GM21723 (cell line): ENCODE results near the gene RELN.

Source experiments
- ATAC-seq: cut with Tn5 transposase; IDR thresholded peaks from one replicate; pipeline ENCODE4 v1.9.1; 2021; ENCODE audit warnings: mild to moderate bottlenecking, moderate library complexity; ENCODE audit not compliant: unreplicated experiment

RELN gene

DNA sequence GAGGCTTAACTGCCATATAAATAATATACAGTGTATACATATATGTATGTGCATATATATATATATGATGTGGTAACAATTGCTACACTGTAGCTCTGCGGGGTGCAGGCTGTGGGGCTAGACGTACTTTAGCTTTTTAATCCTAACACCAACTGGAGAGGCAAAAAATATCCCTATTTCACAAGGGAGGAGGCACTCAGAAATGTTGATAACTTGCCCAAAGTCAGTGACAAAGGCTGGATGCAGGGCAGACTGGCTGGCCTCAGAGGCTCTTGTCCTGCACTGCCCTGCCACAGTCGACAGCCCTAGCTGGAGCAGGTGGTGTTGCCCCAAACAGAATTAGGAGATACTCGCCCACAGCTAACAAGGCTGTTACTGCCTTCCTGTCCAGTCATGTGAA is 1.5 kb upstream of the RELN start:
- no peak for ATAC-seq

DNA sequence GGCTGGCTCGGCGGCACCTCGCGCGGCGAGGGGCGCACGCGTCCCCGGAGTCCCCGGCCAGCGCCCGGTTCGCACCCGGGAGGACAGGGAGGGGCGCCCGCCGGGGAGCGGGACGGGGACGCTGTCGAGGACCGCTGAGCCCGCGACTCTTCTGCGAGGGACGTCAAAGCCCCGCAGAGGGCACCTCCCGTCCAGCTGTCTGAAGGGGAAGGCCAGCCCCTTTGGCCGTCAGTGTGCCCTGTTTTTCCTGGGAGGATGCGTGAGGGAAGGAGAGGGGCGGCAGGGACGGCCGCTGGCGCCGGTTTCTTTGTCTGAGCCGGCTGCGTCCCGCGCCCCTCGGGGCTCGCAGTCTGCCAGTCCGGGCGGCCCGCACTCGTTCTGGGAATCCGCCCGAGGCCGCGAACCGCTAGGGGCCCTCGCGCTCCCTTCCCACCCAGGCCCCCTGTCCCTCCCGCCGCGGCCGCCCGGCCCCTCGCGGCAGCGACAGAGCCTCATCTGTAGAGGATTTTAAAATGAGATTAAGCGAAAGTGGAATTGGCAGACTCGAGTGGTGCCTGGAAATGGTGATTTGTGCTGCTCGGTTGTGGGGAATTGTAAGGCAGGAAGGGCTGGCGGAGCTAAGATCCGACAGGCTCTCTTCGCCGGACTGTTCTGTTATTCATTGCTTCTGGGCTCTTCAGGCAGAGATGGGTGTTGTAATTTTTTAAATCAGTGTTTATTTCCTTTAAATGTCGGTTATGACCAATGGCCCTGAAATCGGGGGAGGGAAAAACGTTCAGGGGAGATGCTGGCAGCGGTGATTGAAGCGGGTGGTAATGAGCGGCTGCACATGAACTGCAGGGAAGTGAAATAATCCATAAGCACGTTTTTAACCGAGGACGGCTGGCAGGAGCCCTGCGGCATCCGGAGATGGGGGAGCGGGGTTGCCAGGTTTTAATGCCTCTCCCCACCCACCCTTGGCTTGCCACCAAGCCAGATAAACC is 618 bp upstream of the RELN start:
- ATAC-seq = no peak

DNA sequence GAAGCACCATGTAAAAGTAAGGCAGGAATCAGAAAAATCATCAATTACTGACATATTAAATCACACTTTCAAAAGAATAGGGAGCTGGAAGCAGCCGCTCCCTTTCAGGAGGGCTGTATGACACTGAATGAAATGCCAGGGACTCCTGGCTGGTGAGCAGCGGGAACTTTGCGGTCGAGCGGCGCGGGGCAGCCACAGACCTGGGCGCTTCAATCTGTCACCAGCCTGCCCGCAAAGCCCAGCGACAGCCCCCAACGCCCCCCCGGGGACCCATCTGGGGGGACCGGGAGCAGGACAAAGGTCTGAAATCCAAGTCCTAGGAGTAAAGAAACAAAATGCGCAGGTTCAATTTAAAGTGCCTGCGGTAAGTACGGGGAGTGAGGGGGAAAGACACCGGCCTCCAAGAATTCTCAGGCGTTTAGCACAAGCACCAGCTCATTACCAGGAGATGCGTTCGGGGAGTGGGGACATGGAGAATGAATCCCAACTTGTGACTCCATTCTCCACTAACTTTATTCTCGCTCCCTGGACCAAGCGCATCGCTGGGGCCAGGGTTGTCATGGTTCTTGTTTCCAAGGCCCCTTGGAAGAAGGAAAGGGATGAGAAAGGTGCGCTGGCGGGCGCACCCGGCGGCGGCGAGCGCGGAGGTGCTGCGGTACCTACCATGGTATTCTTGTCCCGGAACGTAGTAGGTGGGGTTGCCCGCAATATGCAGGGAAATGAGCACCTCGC is 824 bp downstream of the RELN start:
- no peak for ATAC-seq

DNA sequence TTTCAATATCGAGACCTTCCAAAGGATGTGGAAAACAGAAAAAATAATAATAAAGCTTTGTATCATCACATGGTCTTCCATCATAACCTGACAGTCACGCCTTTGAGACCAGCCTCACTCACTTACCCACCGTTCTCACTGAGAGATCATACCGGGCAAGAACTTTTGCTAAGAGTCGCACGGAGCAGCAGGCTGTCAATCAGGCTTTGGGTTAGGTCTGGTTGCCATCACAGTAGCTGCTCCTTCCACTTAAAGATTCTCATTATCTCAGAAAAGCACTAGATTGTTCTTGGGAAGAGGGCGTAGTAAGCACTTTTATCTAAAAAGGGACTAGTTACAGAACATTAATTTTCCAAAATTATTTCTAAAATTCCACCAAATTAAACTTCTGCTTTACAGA is 2.0 kb downstream of the RELN start:
- ATAC-seq = no peak

DNA sequence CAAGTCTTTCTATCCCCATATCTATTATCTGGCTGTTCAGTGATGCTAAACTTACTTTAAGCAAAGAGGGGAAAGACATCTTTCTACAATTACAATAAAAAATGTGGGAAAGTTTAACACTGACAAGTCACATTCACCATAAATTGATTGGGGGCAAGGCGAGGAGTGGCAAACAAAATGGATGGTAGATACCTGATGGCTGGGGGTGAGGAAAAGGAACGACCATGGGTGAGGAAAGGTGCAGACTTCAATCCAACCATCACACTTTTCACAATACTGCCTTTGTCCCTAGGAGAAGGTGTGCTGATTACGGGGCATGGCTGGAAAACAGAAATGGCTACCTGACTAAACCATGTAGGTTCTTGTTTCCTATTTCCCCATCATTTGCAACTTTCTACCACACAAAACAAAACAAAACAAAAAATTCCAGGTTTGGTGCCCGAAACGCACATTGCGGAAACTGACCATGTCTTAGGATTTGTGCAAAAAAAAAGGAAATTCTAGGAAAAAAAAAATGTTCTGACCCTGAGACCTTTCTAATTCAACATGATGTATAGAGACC is 3.8 kb downstream of the RELN start:
- no peak for ATAC-seq

DNA sequence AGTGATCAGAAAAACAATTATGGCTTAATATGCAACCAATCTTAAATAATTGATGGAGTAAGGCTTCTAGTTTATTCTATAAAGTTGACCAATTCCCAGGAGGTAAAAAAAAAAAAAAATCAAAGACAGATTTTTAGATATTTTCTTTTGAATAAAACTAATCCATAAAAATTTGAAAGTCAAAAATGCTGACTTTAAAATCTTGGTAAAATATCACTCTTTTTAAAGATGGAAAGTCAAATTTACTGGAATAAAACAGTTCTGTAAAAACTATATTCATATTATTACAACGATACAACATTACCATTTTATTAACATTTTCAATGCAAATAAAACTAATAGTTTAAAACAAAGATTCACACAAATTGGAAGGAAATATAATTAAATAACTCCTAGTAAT is 5.4 kb downstream of the RELN start:
- ATAC-seq = no peak

DNA sequence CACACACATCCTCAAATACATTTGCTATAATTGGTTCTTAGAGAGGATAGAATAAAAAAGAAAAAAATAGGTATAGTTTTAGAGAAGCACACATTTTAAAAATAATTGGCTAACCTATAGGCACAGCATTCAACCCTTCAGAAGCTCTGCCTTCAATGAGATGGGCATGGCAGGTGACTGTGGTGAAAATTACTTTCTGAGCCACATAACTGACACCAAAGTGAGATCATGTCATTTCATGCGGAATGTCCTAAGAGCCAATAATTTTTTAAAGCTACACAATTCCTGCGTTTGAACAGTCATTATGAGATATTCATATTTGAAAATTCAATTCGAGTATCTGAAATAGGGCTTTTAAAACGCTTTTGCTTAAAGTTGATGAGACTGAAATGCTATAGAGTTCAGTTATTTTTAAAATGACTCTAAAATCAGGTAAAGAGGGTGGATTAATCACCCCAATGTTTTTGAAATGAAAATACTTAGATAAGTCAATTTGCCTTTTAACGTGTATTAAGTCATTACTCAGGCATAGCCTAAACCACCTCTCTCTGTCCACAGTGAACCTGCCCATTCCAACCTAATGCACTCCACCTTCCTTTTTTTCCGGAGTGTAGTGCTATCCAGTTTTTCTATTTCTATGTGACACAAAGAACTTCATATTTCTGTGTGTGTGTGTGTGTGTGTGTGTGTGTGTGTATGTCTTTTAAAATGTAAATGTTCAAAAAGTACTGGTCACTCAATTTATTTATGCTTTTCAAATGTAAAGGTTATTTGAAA is 6.1 kb downstream of the RELN start:
- ATAC-seq = no peak

DNA sequence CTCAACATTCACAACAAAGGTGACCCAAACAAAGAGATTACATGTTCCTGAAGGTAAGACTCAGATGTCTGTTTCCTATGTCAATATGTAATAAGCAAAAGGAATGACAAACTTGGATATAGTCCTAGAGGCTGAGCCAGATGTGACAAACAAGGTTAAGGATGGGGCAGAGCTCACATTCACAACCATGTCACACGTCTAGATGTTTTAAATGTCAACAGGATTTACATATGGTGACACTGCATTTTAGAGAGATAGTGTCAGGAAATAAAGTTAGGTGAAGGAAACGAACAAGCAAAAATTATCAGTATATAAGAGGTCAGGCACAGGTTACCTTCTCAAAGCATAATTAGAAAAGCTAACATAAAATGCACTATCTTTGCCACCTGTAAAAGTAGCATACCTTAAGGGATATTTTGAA is 8.4 kb downstream of the RELN start:
- ATAC-seq = no peak

DNA sequence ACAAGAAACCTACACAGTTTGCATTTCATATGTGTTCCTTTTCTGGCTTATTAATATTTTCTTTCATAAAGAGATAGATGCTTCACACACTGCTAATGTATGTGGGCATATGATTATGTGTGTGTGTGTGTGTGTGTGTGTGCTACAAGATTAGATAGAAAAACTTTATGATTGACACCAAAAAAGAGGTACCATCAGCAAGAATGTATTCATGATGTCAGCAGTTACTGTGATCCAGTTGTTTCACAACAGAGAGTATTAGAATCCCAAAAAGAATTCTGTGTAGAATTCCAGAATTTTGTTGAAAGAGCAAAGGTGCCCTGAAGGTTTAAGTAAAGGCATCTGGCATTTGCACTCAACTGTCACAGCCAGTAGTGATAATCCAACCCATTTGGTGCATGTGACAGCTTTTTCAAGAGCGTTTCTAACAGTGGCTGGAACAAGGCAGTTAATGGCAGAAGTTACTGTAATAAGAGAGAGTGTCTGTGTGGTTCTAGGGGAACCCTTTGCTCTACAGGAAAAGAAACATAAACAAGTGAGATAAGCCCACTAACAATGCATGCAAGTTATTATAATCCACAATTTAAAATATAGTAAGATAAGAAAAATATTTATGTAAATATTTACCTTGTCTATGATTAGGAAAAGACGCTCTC is 16.6 kb downstream of the RELN start:
- ATAC-seq = no peak

DNA sequence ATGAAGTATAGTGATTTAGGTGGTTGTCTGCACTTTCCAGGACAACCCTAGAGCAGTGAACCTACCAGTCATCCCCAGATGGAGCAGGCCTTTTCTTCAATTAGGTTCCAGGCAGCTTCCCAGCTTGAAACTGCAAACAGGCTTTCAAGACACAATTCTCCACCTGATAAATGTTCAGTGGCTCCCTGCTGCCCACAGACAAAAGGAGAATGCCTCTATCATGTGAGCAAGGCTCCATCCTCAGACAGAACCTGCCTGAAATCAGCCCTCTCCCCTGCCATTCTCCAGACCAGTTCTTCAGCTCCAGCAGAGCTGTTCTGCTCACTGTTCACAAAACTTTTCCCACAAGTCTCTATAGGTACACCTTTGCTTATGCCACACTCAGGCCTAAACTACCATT is 22.1 kb downstream of the RELN start:
- ATAC-seq = no peak

DNA sequence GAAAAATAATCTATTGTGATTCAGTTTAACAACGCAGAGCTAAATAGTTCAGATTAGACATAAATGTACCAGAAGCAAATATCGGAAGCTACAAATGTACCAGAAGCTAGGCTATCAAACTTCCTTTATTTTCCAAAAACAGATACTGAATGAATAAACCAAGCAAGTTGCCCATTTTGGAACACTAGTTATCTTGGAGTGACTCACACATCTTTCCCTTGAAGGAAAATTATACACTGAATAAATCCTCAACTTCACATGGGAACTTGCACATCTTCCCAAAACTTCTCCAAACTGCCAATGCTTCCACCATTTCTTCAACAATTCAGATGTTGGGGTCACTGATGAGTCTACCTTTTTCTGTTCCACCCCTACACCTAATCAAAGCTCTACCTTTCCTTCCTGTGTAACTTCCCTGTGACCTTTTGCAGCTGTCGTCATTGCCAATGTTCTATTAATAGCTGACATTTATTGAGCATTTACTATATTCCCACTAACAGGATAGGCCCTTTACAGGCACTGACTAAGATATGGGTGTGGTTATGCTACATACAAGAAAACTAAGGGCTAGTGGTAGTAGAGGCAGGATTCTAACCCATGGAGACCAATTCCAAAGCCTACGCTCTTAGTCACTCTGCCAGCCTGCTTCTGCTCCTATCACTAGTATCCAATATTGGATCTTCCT is 22.7 kb downstream of the RELN start:
- ATAC-seq = no peak

DNA sequence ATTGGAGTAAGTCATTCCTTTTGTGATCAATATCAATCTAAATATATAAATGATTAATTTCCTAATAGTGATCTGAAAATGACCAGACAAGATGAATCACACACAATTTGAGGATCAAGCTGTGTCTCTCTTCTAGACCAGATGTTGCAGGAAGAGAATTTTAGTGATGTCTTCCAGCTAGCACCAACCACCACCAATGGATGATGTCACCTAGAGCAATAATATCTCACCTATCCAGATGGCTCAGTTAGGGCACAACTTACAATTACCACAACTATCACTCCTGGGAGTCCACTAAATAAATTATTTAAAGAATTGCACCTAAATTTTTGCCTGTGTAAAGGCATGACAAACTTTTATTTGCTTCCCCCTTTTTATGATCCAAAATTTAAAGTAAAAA is 25.2 kb downstream of the RELN start:
- ATAC-seq = no peak

DNA sequence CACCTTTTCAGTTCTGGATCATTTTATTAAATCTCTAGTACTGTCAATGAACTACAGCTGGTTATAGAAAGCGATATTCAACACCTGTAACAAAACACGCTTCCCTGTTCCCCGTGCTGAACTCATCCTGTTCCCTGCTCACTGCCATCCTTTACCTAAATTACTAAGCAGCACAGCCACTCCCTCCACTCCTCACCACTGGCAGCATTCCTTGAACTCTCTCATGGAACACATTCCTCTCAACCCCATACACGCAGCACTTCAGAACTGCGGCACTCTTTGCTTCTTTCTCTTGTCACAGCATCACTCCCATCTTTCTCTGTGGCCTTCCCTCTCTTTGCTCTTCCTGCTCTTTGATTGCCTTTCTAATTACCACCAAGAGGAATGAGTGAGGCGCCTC is 27.4 kb downstream of the RELN start:
- ATAC-seq = no peak

DNA sequence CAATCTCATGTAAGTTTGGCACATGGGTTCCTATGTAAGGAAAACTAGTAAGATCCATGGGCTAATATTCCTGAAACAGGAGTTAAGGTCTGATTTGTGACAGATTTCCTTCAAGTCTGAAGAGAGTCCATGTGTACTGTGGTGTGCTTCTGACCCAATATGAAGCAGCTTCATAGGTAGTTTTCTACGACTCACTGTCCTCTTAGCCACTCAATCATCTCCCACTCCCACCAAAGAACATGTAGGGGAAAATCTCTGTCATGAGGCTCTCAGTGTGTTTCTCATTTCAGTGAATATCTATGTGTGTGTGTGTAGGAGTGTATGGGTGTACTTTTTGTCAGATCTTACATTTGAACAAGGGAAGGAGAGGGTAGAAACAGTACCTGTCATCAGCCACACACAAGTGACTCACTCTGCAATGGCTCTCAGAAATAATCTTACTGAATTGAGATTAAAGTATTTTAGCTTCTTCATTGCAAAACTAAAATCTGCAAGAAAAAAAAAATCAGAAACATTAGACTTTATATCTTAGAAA is 31.1 kb downstream of the RELN start:
- ATAC-seq = no peak

DNA sequence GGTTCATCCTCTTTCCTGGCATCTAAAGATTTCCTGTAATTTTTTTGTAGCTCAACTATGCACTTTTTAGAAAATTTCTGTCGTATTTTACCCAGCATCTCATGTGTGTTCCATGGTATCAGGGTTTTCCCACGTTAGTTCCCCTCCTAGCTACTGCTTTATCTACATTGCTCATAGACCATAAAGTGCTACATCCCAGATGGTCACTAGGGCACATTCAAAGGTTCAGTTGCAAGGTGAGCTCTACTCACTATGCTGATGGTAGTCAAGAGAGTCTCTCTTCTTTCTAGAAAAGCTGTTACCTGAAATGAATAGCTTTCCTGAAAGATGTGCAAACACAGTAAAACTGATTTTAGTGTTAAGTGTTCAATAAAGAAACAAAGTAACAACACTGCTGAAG is 33.5 kb downstream of the RELN start:
- ATAC-seq = no peak

DNA sequence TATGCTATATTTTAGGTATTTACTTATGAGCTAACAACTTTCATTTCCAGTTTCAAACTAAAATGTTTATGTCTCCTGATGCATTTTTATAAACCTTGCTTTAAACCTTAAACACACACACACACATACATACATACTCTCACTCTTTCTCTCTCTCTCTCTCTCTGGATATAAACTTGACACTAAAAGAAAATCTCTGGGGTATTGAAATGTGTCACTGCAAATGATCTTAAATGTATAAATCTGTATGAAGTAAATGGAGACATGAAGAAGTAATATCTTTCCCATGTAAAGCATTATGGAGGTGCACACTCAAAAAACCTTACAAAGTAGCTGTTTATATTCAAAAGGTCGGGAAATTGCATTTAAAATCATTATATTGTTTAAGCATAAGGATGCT is 37.0 kb downstream of the RELN start:
- ATAC-seq = no peak

DNA sequence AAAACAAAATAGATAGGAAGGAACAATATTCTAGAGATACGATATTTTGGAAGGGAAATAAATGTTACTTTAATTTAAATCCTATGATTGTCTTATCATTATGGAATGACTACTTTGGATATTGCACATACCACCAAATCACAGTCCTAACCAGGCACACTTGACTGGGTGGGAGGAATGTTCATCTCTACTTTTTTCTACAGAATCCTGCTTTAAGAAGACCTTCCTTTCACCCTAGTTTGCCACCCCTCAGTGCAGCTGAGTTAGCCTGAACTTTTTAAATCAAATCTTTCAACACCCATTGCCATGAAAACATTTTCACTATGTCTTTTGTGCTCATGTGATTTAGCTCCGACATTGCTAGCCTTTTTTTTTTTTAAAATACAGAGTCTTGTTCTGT is 38.1 kb downstream of the RELN start:
- ATAC-seq = no peak

DNA sequence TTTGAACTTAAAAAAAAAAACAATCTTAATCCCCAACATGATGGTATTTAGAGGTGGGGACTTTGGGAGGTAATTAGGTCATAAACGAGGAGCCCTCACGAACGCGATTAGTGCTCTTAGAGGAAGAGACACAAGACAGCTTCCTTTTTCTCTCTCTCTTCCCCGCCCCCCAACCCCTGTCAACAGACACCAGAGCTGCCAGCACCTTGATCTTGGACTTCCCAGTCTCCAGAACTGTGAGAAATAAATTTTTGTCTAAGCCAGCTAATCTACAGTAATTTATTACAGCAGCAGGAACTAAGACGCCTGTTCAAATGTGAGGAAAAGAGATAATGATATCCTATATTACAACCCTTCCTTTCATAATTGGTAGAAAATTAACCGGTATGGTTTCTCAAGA is 40.1 kb downstream of the RELN start:
- no peak for ATAC-seq

DNA sequence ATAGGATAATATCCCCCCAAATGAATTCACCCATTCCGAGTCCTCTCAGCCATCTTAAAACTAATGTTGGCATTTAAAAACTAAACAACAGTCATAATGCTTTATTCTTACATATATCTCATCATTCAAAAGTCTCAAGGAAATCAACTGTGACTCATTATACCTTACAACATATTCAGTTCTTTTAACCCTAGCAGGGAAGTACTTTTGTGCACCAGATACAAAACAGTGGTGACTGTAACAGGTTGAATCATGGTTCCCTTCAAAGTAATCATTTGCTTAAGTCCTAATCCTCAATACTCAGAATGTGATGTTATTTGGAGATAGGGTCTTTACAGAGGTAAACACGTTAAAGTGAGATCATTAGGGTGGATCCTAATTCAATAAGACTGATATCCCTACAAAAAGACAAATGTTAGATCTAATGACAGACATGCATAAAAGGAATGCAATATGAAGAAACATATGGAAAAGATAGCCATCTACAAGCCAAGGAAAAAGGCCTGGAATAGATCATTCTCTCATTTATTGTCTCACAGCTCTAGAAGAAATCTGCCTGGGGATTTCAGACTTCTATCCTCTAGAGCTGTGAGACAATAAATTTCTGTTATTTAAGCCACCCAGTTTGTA is 42.3 kb downstream of the RELN start:
- no peak for ATAC-seq
